Activated CD8-positive, alpha-beta memory T cell treated with anti-CD3 and anti-CD28 coated beads, Interleukin-2, amount 50 U/mL, for 1 hour (primary cell): ENCODE results near the gene DLGAP5.

Experiments used
- DNase-seq: peaks from one replicate; pipeline ENCODE4 v3.0.0-alpha.2; 2020; ENCODE audit errors: extremely low read depth

DLGAP5 gene

GRCh38 chr14:55111122-55111708 lies 80.2 kb downstream of the DLGAP5 start:
- DNase-seq = no peak

- DNase-seq = no peak
Measured at GRCh38 chr14:55109836-55110235, 81.5 kb downstream of the DLGAP5 start.

- DNase-seq = no peak
Measured at GRCh38 chr14:55107766-55108554, 83.4 kb downstream of the DLGAP5 start.

GRCh38 chr14:55105991-55106390 lies 85.4 kb downstream of the DLGAP5 start:
- no peak for DNase-seq

- no peak for DNase-seq
Measured at GRCh38 chr14:55103971-55104954, 87.1 kb downstream of the DLGAP5 start.

GRCh38 chr14:55103005-55103640 lies 88.3 kb downstream of the DLGAP5 start:
- DNase-seq = peak; percentile 22

GRCh38 chr14:55102141-55102621 lies 89.2 kb downstream of the DLGAP5 start:
- peak; percentile 8 for DNase-seq

- DNase-seq = no peak
Measured at GRCh38 chr14:55101698-55102097, 89.7 kb downstream of the DLGAP5 start.

GRCh38 chr14:55099756-55100155 lies 91.6 kb downstream of the DLGAP5 start:
- no peak for DNase-seq

- DNase-seq = no peak
Measured at GRCh38 chr14:55098561-55098898, 92.9 kb downstream of the DLGAP5 start.
